Endothelial cell of umbilical vein (primary cell): ENCODE results near the gene EIF3I. TPM values are rescaled to one million over a fixed set of nuclear protein-coding genes. Genes with fewer than 3 reads are reported as not detected.

ENCODE experiments used
- BruUV-seq: library from RNA; stranded (reverse); fragments of 400-500 nt; replicated peaks from 2 replicates; lab custom pipeline; 2021; lab: Mats Ljungman, UMichigan
- CTCF ChIA-PET: fragments of 300-600, 350-600 bp; sonication (Branson Sonifier 250); formaldehyde crosslinking; loops from one replicate; lab custom pipeline; 2021; ENCODE audit warnings: antibody characterized with exemption, inconsistent platforms; lab: Charles Lee
- POLR2A ChIA-PET: fragments of 300-600, 350-600 bp; sonication (Branson Sonifier 250); formaldehyde crosslinking; loops from one replicate; lab custom pipeline; 2021; ENCODE audit warnings: antibody characterized with exemption, inconsistent platforms; lab: Charles Lee
- DNase-seq: peaks from one replicate; pipeline ENCODE4 v3.0.0-alpha.2; 2011; ENCODE audit warnings: low read depth, low spot score
- FAIRE-seq: peaks from 2 replicates; lab custom pipeline; 2011; peaks lifted over from hg19 to GRCh38; lab: Jason Lieb, UNC
- H2AFZ ChIP-seq: 2 replicates; pipeline ENCODE4 v1.6.0; 2012; ENCODE audit warnings: low read depth, low read length, control low read depth, inconsistent platforms
- H3K27ac ChIP-seq: 2 replicates; pipeline ENCODE4 v1.5.1; 2011; ENCODE audit warnings: low read depth, mild to moderate bottlenecking, control low read depth, low read length, moderate library complexity; ENCODE audit not compliant: insufficient read depth
- H3K27me3 ChIP-seq, 2 experiments: 2 replicates each; pipeline versions ENCODE4 v1.6.0 to v1.6.1; 2011; ENCODE audit warnings: low read length in 2 of 2, mixed read lengths in 1 of 2; ENCODE audit not compliant: control insufficient read depth in 2 of 2, insufficient read depth in 2 of 2
- H3K36me3 ChIP-seq, 2 experiments: 2 replicates in 1 of 2; 3 replicates in 1 of 2; pipeline ENCODE4 v1.5.1; 2011; ENCODE audit warnings: low read length in 2 of 2, mild to moderate bottlenecking in 1 of 2, moderate library complexity in 1 of 2; ENCODE audit not compliant: control insufficient read depth in 2 of 2, insufficient read depth in 2 of 2; ENCODE audit errors: extremely low read depth in 1 of 2
- H3K4me1 ChIP-seq: 3 replicates; pipeline ENCODE4 v1.5.1; 2011; ENCODE audit warnings: mild to moderate bottlenecking, low read length; ENCODE audit not compliant: control insufficient read depth, insufficient read depth; ENCODE audit errors: extremely low read depth
- H3K4me2 ChIP-seq: 2 replicates; pipeline ENCODE4 v1.6.1; 2011; ENCODE audit warnings: low read length, control low read depth, mixed read lengths; ENCODE audit not compliant: insufficient read depth
- H3K4me3 ChIP-seq, 3 experiments: fragments of 200-600 bp in 1 of 3; sonication (generic), shearing (Covaris generic) in 1 of 3; replicated peaks in 1 of 3; 2 replicates each; pipeline ENCODE4 v1.5.1; 2011 to 2016; ENCODE audit warnings: control low read depth in 3 of 3, low read length in 3 of 3, mild to moderate bottlenecking in 2 of 3, inconsistent platforms in 1 of 3, low read depth in 1 of 3, moderate library complexity in 1 of 3; ENCODE audit not compliant: insufficient read depth in 1 of 3
- H3K79me2 ChIP-seq: 2 replicates; pipeline ENCODE4 v1.6.0; 2012; ENCODE audit warnings: low read length, inconsistent platforms; ENCODE audit not compliant: control insufficient read depth, insufficient read depth
- H3K9ac ChIP-seq: replicated peaks from 2 replicates; pipeline ENCODE3; 2011; ENCODE audit warnings: low read length, control low read depth; ENCODE audit not compliant: insufficient read depth; ENCODE audit errors: extremely low read depth
- H3K9me1 ChIP-seq: replicated peaks from 3 replicates; pipeline ENCODE4 v1.6.0; 2011; ENCODE audit warnings: mild to moderate bottlenecking, low read length; ENCODE audit not compliant: control insufficient read depth, insufficient read depth; ENCODE audit errors: extremely low read depth
- H3K9me3 ChIP-seq: replicated peaks from 2 replicates; pipeline ENCODE4 v1.5.1; 2012; ENCODE audit warnings: low read length, inconsistent platforms; ENCODE audit not compliant: control insufficient read depth, insufficient read depth
- H4K20me1 ChIP-seq: replicated peaks from 2 replicates; pipeline ENCODE3; 2011; ENCODE audit warnings: mild to moderate bottlenecking, low read length; ENCODE audit not compliant: control insufficient read depth, insufficient read depth; ENCODE audit errors: extremely low read depth
- CTCF ChIP-seq, 2 donors: IDR thresholded peaks; 1 replicate in 1 of 2; 2 replicates in 1 of 2; pipeline ENCODE4 v1.5.1; 2011; ENCODE audit warnings: low read length in 2 of 2, mild to moderate bottlenecking in 2 of 2, moderate library complexity in 2 of 2, control low read depth in 1 of 2, inconsistent platforms in 1 of 2, low read depth in 1 of 2; ENCODE audit not compliant: insufficient read depth in 1 of 2; ENCODE audit errors: extremely low read depth in 1 of 2
- EZH2 ChIP-seq: IDR thresholded peaks from 2 replicates; pipeline ENCODE4 v1.6.1; 2012; ENCODE audit warnings: borderline replicate concordance, low read depth, mild to moderate bottlenecking, moderate library complexity, low read length, inconsistent platforms; ENCODE audit not compliant: severe bottlenecking
- FOS ChIP-seq: IDR thresholded peaks from 2 replicates; pipeline ENCODE4 v1.6.1; 2011; ENCODE audit warnings: mild to moderate bottlenecking, low read length, moderate library complexity, borderline replicate concordance; ENCODE audit not compliant: insufficient read depth
- GATA2 ChIP-seq: IDR thresholded peaks from 2 replicates; pipeline ENCODE4 v1.7.0; 2011; ENCODE audit warnings: low read depth, mild to moderate bottlenecking, moderate library complexity, mixed read lengths, low read length; ENCODE audit not compliant: insufficient read length, insufficient read depth
- JUN ChIP-seq: IDR thresholded peaks from 2 replicates; pipeline ENCODE4 v1.6.1; 2011; ENCODE audit warnings: borderline replicate concordance, low read depth; ENCODE audit not compliant: insufficient read length, insufficient read depth
- MAX ChIP-seq: IDR thresholded peaks from 2 replicates; pipeline ENCODE4 v1.6.1; 2011; ENCODE audit not compliant: insufficient read depth, insufficient read length
- MYC ChIP-seq: IDR thresholded peaks from one replicate; pipeline ENCODE4 v1.6.1; 2011; ENCODE audit warnings: mild to moderate bottlenecking, low read depth, low read length
- POLR2A ChIP-seq: IDR thresholded peaks from 2 replicates; pipeline ENCODE4 v1.6.1; 2012; ENCODE audit warnings: low read depth, mild to moderate bottlenecking, control low read depth, low read length
- POLR2AphosphoS5 ChIP-seq: IDR thresholded peaks from 2 replicates; pipeline ENCODE4 v1.6.1; 2012; ENCODE audit warnings: low read depth, mild to moderate bottlenecking, control low read depth, low read length, moderate library complexity; ENCODE audit not compliant: insufficient read depth
- dilution Hi-C: fragments of 300-500 bp; cut with MboI; formaldehyde crosslinking; loops from one replicate; pipeline ENCODE4 v1.15.0; 2019; ENCODE audit warnings: low sequenced_read_pairs; ENCODE audit not compliant: extremely low pct_ligation_motif_present
- intact Hi-C: fragments of 100-400 bp; cut with micrococcal nuclease; formaldehyde crosslinking; loops from one replicate; pipeline ENCODE4 v1.10.0; 2022
- polyA plus RNA-seq, 4 experiments: library from polyadenylated mRNA; depleted of rRNA in 3 of 4; stranded (reverse) in 3 of 4; unstranded in 1 of 4; fragments of >200 nt; gene quantifications; 2 replicates each; pipeline versions ENCODE4 v1.2.1 to v1.2.3, GENCODE V29; 2011 to 2012; ENCODE audit warnings: missing spikeins in 1 of 4
- total RNA-seq: library from RNA; stranded (reverse); gene quantifications from 2 replicates; pipeline ENCODE4 v1.2.3, GENCODE V29; 2021

Gene EIF3I
- total and polyA plus RNA-seq, 2 donors (not counting 3 experiments of a cell fraction or from before 2014, with no cell fraction given): 186 to 331 TPM

- ChIA-PET POLR2A (no interaction called here), CTCF (interaction anchor here (1.0 to 1.1 kb wide), 2 partner anchors 22 to 121 kb away, joined by 3 read pairs; no protein-coding TSS in a partner anchor)
- Histone ChIP-seq H3K4me3 (no peak overlapping the region), H3K9ac (no peak overlapping the region), H3K4me1 (no peaks in the 10 kb centered on the region), H3K27me3 (no peaks in the 10 kb centered on the region), H3K9me1 (no peaks in the 10 kb centered on the region), H3K9me3 (no peaks in the 10 kb centered on the region), H3K27ac (no peak overlapping the region), H3K36me3 (peaks cover 32 to 63% of the 10 kb centered on the region in 2 experiments), H3K79me2 (no peaks in the 10 kb centered on the region), H2AFZ (no peak overlapping the region), H4K20me1 (no peaks in the 10 kb centered on the region), H3K4me2 (no peak overlapping the region)
- dilution Hi-C loops: no loop called here
- no TSS peak for BruUV-seq
- intact Hi-C loops: no loop called here
- TF ChIP-seq CTCF (IDR thresholded peaks at IDR 0.05; ENCODE audit: extremely low read depth in 1 of 2, insufficient read depth in 1 of 2, low read depth in 1 of 2, low read length in 2 of 2): no peak
- no peak for TF ChIP-seq GATA2
- TF ChIP-seq FOS: no peak
- TF ChIP-seq MYC: no peak
- no peak for TF ChIP-seq EZH2
- TF ChIP-seq POLR2AphosphoS5: no peak
- TF ChIP-seq JUN: no peak
- TF ChIP-seq MAX: no peak
- TF ChIP-seq POLR2A: no peak
- no peak for DNase-seq
- no peak for FAIRE-seq
These were observed 27.2 kb upstream of the EIF3I start for GRCh38 chr1:32194984-32195383.
